HEK293T (cell line): ENCODE results near the gene UNG.

Source experiments
- ELF4 ChIP-seq: fragments of 450-650 bp; IDR thresholded peaks from 2 replicates; pipeline ENCODE4 v1.6.1; 2017; ENCODE audit warnings: antibody characterized with exemption
- FOXM1 ChIP-seq: fragments of 450-650 bp; IDR thresholded peaks from 2 replicates; pipeline ENCODE4 v1.6.1; 2017; ENCODE audit warnings: mild to moderate bottlenecking, borderline replicate concordance
- HDGF ChIP-seq: fragments of 450-650 bp; IDR thresholded peaks from 2 replicates; pipeline ENCODE4 v1.6.1; 2017; ENCODE audit warnings: antibody characterized with exemption, borderline replicate concordance
- L3MBTL2 ChIP-seq: fragments of 450-650 bp; conservative IDR thresholded peaks from 2 replicates; pipeline ENCODE4 v1.6.1; 2016; ENCODE audit warnings: mild to moderate bottlenecking
- SUZ12 ChIP-seq: fragments of 450-650 bp; IDR thresholded peaks from 2 replicates; pipeline ENCODE4 v1.6.1; 2016; ENCODE audit warnings: mild to moderate bottlenecking

DNA sequence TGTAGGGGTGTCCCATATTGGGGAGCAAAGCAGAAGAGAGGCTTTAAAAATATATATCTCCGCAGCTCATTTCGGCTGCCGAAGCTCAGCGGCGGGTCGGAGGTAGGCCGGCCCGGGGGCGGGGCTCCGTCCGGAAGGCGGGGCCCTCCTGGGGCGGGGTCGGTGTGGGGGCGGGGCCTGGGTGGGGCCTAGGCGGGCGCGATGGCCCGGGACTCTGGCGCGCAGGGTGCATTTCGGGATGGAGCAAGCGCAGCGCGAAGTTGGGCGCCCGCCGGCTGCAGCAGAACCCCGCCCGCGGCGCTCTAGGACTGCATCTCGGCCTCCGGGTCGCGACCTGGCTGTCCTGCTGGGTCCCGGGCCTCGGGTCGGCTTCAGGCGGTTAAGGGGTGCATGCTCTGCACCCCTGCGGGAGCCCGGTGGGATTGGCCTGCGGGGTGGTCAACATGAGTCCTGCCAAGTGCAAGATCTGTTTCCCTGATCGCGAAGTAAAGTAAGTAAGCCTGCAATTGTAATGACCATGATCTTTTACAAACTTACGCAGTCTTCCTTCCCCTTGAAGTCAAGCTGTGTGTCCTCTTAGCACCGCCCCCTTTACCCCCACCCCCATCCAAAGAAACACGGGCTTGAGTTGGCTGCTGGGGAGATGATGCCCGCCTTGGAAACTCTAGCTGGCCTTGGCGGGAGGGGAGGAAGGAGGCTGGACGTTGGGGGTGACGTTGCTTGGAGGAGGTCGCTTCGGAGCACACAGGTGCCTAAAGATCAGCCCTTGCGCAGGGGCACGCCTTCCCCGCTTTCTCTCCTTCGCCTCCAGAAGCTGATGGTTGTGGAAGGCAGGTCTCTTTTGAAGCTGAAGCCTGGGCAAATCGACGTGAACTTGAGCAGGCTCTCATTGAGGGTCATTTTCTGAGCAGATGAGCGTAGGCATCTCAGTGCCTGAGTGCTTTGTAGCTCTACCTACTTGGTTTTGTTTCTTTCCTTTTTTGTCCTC, 57.3 kb downstream of the UNG start:
- TF ChIP-seq HDGF: no peak
- TF ChIP-seq ELF4: no peak
- peak; percentile 30; the same call in 1 of the 2 replicates for TF ChIP-seq L3MBTL2
- no peak for TF ChIP-seq SUZ12
- TF ChIP-seq FOXM1: no peak
